Activated CD8-positive, alpha-beta memory T cell treated with anti-CD3 and anti-CD28 coated beads, Interleukin-2, amount 50 U/mL, for 1 hour (primary cell): Measurements from ENCODE around the gene P2RX6.

ENCODE experiments used
- DNase-seq: peaks from one replicate; pipeline ENCODE4 v3.0.0-alpha.2; 2020; ENCODE audit errors: extremely low read depth

P2RX6 gene

DNA sequence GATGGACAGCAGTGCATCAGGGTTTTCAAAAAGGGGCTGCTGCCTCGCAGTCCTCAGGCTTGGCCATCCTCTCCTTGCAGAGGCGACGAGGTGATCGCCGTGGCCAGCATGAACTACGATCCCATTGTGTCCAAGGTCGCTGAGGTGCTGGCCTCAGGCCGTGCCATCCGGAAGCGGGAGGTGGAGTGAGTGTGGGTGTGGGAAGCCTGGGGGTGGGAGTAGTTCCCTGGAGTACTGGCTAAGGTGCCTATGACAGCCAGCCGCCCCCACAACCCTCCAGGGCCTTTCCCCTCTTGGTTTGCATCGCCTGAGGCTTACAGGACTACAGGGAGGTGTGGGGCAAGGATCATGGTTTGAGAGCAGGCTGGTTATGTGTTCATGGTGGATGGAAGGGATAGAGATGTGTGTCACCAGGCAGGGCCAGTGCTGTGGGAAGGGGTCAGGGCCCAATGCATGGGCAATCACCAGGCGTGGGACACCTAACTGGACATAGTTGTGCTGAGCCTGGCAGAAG is 35.0 kb upstream of the P2RX6 start:
- DNase-seq = no peak

DNA sequence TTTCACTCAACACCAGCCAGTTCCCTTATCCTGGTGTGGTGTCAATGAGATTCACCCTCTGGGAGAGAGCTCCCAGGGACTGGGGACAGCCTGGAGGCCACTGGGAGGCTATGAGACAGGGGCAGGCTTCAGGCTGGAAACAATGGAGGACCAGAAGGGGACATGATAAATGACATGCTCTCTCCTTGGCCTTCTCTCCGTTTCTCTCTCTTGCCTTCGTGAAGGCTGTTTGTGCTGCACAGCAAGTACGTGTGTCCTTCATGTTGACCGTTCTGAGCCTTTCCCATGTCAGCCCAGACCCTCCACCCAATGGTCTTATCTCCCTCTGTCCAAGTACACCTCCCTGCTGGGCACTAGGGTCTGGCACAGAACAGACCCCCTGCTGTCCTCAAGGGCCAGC is 34.4 kb upstream of the P2RX6 start:
- DNase-seq = no peak

DNA sequence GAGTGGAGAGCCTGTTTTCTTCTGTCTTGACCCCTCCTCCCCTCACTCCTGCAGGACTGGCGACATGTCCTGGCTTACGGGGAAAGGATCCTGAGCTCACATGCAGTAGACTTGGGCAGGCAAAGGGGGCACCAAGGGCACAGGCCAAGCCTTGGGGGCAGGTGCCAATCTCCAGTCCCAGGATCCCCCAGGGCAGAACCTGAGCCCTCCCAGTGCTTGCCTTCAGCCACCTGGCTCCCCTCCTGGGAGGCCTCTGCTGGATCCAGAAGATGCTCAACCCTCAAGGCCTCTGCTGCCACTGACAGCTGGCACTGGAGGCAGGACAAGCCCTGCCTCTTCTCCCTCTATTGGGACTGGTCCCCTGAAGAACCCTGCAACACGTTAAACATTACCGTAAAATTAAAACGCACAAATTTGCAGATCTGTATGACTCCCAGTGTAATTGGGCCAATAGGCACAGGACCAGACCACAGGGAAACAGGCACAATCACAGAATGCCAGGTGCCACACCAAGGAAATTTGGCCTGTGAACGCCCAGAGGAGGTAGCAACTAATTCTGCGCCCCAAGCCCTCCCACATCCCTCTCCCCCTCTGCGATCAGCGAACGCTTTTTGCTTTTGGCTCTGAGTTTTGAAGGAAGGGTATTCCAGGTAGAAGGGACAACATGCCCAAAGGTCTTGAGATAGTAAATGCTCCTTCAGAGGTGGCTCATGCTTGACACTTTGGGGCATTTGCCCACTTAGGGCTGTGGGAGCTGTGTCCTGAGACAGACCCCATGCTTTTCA is 33.8 kb upstream of the P2RX6 start:
- no peak for DNase-seq

DNA sequence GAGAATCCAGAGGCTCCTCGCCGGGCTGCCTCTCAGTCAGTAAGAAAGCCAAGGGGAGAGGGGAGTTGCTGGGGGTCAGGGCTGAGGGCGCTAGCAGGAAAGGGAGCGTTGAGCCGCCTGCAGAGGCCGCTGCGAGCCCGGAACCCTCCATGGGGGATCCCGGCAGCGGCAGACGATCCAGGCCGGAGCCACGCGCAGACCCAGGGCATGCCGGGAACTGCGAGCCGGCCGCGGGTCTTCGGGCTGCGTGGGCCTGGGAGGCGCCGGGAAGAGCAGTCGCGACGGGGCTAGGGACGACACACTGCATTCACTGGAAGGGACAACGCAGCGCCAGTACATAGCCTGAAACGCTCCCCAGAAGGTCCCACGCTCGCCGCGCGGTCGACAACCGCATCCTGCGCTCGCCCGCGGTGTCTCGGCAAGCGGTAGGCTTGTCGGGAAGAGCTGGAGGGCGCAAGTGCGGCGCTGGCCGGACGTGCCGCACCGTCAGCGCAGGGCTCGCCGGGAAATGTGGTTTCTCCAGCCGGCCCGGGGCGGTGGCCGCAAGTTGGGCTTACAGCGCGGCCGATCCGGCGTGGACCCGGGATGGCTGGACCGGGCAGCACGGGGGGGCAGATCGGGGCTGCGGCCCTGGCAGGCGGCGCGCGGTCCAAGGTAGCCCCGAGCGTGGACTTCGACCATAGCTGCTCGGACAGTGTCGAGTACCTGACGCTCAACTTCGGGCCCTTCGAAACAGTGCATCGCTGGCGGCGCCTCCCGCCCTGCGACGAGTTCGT is 33.0 kb upstream of the P2RX6 start, which contains the start of gene LZTR1:
Gene LZTR1 (plus strand): TSS at position 511 of the 776 bp plus-strand sequence. CDS start 75 bp downstream, at position 586.
- no peak for DNase-seq

DNA sequence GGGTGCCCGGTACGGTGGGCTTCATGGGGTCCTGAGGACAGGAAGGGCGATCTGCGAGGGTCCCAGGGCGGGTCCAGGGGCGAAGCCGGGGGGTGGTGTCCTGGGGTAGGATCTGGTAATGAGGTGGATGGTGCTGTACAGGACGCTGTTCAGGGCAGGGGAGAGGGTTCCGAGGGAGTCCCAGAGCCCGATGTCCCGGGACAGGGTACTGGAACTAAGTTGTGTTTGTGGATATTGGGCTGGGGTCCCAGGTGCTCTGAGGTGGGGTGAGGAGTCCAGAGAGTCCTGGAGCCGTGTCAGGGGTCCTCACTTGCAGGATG is 32.4 kb upstream of the P2RX6 start:
- no peak for DNase-seq

DNA sequence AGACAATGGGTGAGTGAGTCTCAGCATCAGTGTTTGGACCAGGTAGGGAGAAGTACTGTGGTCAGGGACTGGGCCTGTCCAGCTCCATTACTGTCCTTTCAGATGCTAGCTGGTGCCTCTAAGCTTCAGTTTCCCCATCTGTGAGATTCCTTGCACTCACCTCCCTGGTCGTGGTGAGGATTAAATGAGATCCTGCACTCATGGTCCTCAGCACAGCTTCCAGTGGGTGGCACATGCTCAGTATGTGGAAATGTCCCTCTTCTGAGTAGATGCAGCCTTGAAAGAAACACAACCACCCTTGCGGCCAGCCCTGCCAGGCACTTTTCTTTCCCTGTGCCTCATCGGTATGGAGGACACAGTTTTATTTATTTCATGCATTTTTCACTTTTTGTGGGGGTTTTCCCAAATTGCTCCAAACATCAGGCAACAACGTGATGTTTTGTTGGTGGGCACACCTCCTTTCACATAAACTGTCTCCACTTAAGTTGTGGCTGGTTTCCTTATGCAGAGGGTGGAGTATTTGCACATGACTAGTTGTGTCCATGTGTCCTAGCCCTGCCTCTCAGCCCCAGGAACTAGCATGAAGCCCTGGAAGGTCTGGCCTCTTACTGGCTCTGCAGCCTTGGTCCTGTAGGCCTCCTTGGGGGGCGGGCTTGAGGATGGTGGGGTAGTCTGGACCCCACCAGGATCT is 31.7 kb upstream of the P2RX6 start:
- DNase-seq = no peak

DNA sequence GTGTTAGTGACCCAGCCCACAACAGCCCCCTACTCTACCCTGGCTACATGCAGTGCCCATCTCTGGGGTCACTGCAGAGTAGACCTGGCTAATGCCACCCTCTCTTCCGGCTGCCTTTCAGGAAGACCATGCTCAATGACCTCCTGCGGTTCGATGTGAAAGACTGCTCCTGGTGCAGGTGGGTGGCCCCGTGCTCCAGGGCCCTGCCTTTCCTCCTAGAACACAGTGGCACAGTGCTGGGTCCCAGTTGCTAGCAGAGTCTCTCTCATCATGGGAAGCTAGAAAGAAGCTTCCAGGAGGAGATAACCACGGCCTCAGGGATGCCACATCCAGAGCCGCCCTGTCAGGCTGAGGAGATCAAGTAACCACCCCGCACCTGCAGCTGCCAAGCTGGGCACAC is 29.2 kb upstream of the P2RX6 start:
- no peak for DNase-seq

DNA sequence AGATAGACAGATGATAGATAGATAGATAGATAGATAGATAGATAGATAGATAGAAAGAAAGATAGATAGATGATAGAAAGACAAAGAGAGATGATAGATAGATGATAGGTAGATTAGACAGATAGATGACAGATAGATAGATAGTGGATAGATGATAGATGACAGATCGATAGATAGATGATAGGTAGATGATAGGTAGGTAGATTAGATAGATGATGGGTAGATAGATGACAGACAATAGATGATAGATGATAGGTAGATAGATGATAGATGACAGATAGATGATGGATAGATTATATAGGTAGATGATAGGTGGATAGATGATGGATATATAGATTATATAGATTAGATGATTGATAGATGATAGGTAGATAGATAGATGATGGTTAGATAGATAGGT is 28.6 kb upstream of the P2RX6 start:
- DNase-seq = no peak

DNA sequence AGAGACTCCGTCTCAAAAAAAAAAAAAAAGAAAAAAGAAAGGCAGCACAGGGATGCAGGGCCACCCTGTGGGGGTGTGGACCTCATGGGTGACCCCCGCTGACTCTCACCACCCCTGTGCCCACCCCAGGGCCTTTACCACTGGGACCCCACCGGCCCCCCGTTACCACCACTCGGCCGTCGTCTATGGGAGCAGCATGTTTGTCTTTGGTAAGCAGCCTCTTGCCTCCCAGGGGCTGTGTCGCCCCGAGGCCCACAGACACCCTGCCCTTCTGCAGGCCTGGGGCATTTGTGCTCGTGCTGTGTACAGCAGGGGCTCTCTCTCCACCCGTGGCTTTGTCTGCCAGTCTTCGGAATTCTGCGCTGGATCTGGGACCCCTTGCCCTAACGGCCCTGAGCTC is 27.6 kb upstream of the P2RX6 start:
- DNase-seq = no peak

DNA sequence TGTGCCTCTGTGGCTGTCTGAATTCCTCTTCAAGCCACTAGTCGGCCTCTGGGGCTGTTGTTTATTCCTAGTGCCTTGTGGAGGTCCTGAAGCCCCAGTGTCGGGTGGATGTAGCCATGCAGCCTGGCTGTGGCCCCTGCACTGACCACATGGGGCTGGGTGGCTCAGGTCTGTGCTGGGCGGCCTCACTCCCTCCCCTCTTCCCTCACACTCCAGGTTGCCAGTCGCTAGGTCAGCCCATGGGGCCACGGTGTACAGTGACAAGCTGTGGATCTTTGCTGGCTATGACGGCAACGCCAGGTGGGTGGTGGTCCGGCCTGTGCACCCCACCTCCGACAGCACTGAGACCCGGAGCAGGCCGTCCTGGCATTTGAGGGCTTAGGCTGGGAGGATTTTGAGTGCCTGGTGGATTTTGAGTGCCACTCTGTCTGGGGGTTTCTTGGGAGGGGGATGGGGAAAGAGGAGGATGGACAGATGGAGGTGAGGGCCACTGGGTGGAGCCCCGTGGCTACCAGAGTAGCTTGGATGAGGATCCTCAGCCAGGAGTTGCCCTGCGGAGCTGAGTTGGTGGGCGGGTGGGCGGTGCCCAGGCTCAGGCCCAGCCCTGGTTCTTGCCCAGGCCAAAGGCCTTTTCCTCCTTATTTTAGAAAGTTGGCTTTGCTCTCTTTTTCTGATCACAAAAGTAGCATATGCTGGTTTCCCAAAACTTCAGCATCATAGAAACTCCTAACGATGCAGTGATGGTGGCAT is 26.2 kb upstream of the P2RX6 start:
- no peak for DNase-seq

DNA sequence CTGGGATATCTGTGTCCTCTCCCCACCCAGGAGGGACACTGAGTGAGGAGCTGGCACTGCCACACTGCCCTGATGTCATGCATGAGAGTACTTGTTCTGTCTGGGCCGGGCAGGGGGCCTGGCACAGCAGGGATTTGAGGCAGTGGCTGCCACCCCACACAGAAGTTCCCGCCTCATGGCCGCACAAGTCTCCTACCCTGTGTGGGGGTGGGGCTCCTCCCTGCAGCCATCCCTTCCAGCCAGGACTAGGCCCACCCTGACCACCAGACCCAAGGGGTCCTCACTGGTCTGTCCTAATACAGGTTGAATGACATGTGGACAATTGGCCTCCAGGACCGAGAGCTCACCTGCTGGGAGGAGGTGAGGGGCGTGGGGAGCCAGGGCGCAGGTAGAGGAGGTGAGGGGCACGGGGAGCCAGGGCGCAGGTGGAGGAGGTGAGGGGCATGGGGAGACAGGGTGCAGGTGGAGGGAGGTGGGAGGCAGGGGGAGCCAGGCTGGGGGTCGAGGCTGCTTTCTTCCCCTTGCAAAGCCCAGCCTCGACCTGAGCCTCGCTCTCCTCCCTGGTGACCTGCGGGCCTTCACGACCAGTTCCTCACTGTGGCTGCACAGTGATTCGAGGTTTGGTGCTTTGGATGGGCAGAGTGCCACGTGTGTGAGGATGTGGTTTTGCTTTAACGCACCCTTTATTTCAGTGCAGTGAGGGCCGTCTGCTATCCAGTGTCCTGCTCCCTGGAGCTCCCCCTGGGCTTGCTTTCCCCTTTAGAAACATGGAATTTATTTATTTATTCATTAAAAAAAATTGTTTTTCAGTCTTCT is 25.4 kb upstream of the P2RX6 start:
- no peak for DNase-seq

DNA sequence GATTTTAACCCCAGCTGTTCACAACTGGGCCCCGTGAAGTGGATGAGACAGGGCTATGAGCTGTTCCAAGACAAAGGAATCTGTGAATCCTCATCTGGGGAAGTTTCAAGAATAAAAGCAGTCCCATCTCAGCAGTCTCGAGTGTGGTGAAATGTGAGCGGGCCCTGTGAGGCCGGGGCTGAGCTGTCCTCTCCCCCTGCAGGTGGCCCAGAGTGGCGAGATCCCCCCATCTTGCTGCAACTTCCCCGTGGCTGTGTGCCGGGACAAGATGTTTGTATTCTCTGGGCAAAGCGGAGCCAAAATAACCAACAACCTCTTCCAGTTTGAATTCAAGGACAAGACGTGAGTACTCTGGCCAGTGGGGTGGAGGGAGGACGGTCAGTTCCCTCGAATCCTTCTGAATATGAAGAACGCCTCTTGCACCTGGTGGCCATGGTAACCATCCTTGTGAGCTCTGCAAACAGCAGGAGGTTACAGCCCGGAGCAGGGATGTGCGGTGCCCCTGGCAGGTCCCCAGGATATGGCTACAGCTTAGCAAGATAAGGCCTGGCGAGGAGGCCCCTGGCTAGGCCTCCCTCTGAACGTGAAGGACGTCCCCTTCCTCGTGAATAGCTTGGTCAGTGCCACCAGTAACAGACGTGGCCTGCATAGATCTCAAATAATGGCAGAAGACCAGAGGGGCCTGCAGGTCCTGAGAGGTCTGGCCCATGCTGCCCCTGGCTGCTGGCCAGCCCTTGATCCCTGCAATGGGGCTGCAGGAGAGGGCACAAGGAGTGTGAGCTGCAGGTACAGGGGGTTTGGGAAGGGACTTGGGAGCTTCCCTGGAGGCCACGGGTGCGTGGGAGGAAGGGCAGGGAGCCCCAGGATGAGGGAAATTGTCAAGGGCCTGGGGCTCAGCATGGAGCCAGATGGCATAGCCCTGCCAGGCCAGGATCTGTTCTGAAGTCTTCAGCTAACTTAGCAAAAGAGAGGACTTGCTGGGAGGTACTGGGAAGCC is 24.5 kb upstream of the P2RX6 start:
- no peak for DNase-seq

DNA sequence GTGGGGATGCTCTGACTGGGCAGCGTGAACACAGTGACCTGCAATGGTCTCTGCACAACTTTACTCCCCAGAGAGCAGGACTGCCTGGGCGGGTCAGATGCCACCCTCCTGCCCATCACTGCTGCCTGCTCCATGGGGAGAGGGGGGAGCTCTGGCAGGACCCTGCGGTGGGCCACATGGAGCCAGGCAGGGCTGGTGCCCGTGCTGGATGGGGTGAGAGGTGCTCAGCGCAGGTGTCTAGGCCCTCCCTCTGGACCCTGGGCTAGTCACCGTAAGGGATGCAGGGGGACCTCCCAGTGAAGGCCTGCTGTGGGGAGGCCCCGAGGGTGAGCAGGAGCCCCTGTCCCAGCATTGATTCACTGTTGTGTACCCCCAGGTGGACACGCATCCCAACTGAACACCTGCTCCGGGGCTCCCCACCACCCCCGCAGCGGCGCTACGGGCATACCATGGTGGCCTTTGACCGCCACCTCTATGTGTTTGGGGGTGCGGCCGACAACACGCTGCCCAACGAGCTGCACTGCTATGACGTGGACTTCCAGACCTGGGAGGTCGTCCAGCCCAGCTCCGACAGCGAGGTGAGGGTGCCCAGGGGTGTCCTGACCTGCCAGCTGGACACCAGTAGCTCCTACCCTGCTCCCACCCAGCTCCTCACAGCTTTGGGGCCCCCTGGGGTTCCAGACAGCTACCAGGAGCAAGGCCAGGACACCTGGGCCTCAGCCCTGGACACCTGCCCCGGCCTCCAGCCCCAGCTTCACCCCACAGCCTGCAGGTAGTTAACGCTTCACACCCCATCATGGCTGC is 23.5 kb upstream of the P2RX6 start:
- DNase-seq = no peak

DNA sequence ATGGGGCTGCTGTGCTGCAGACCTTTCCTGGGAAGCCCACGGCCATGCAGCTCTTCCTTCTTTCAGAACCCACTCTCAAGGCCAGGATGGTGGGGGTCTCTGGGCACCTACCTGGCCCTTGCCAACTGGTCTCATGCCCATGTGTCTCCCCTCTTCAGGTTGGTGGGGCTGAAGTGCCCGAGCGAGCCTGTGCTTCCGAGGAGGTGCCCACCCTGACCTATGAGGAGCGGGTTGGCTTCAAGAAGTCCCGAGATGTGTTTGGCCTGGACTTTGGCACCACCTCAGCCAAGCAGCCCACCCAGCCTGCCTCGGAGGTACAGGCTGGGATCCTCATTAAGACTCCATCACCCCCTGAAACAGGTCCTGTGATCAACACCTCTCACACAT is 22.9 kb upstream of the P2RX6 start:
- DNase-seq = no peak

DNA sequence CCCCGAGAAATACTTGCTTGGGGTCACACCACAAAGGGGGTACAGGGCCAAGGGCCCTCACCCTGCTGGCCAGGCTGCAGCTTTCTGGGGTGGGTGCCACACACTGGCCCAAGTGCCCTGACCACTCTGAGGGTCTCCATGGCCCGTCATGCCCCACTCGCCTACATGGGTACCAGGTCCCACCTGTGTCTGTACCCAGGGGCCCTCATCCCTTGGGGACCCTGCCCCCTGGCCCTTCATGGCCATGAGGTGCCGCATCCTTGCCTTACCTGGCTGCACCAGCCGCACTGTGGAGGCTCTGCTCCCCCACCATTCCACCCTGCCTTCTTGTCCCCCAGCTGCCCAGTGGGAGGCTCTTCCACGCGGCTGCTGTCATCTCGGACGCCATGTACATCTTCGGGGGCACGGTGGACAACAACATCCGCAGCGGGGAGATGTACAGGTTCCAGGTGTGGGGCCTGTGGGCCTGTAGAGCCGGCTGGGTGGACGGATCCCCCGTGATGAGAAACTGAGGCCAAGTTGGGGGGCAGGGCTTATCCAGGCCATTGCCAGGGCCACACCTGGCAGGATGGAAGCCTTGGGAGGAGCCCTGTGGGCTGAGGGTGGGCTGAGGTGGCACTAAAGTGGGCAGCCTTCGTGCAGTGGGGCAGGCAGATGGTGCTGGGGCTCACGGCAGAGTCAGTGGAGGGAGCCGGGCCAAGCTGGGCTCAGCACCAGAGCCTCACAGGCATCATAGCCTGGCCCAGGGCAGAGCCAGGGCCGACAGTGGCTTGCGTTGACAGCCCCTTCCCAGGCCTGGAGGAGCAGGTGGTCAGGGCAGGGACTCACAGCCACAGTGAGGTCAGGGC is 22.3 kb upstream of the P2RX6 start:
- no peak for DNase-seq

DNA sequence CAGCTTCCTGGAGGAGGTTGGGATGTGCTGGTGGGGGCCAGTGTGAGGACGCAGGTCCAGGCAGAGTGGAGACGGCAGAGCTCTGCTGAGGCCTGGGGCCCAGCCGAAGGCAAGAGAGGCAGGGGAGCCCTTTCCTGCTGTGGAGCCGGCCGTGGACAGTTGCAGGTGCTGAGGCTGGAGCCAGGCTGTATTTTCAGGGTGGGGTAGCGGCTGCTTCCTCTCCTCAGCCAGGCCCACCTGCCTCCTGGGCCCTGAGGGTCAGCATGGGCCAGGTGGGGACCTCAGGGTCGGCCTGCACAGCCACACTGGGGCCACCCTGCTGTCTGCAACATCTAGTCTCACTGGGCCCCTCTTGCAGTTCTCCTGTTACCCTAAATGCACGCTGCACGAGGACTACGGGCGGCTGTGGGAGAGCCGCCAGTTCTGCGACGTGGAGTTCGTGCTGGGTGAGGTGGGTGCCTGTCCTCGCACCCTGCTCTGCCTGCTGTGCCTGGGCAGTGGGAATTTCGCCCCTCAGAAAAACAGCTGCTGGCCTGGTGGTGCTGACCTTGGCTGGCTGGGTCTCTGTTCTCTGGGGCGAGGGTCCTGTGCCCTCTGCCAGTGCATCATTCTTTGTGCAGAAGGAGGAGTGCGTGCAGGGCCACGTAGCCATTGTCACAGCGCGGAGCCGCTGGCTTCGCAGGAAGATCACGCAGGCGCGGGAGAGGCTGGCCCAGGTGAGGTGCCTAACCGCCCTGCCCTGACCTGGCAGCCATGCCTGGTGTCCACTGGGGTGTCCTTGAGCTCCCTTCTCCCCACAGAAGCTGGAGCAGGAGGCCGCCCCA is 21.4 kb upstream of the P2RX6 start:
- DNase-seq = no peak
